ENCODE data around the gene FOXN3.

- TF ChIP-seq CTCF (IDR thresholded peaks at IDR 0.05) (no peak), POLR2A (IDR thresholded peaks at IDR 0.05) (no peak)
Observed at GRCh38 chr14:89349171-89350008, 67.6 kb downstream of the FOXN3 start.
